Measurements from ENCODE around the gene ADGRA1.

DNA sequence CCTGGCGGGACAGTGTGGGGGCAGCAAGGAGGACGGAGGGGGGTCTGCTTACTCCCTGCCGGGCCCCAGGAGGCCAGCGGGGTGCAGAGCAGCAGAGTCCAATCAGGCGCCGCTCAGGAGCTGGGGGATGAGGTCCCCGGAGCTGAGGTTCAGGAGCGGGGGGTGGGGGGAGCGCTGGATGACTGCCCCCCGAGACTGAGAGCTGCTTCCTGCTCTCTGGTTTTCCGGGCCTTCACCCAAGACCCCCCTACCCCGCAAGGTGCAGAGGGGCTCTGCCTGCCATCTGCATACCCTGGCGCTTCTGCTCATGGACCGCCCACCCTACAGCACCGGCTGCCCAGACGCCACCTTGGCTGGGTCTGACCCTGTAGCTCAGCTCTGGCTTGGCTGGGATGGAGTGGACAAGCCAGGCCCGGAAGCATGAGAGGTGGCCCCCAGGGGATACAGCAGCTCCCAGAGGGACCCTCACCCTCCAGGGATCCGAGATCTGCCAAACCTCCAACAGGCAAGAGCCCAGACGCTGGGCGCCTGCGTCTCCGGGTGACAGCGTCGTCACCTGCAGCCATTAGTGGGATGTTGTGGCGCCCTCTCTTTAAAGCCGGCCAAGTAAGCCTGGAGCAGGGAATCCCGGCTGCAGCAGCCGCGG is 73.2 kb downstream of the ADGRA1 start:
- no peak for TF ChIP-seq EZH2 (IDR thresholded peaks at IDR 0.05; ENCODE audit: borderline replicate concordance, low read depth, low read length, severe bottlenecking)
- TF ChIP-seq, protein P1, sequence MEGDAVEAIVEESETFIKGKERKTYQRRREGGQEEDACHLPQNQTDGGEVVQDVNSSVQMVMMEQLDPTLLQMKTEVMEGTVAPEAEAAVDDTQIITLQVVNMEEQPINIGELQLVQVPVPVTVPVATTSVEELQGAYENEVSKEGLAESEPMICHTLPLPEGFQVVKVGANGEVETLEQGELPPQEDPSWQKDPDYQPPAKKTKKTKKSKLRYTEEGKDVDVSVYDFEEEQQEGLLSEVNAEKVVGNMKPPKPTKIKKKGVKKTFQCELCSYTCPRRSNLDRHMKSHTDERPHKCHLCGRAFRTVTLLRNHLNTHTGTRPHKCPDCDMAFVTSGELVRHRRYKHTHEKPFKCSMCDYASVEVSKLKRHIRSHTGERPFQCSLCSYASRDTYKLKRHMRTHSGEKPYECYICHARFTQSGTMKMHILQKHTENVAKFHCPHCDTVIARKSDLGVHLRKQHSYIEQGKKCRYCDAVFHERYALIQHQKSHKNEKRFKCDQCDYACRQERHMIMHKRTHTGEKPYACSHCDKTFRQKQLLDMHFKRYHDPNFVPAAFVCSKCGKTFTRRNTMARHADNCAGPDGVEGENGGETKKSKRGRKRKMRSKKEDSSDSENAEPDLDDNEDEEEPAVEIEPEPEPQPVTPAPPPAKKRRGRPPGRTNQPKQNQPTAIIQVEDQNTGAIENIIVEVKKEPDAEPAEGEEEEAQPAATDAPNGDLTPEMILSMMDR (IDR thresholded peaks at IDR 0.05; ENCODE audit: borderline replicate concordance, extremely low read depth, low read length, poor library complexity, severe bottlenecking), result no peak

All from DND-41 (cell line).